Epidermal melanocyte (primary cell): Measurements from ENCODE around the gene ETS1.
"Not testable (repeated sequence)": the region's sequence is repeated elsewhere in the genome, so short reads cannot be mapped to it uniquely, and the experiment has no call there.

Experiments used
- DNase-seq: peaks from one replicate; pipeline ENCODE4 v3.0.0; 2011; ENCODE audit warnings: low spot score; ENCODE audit not compliant: insufficient read length

ETS1 gene

DNA sequence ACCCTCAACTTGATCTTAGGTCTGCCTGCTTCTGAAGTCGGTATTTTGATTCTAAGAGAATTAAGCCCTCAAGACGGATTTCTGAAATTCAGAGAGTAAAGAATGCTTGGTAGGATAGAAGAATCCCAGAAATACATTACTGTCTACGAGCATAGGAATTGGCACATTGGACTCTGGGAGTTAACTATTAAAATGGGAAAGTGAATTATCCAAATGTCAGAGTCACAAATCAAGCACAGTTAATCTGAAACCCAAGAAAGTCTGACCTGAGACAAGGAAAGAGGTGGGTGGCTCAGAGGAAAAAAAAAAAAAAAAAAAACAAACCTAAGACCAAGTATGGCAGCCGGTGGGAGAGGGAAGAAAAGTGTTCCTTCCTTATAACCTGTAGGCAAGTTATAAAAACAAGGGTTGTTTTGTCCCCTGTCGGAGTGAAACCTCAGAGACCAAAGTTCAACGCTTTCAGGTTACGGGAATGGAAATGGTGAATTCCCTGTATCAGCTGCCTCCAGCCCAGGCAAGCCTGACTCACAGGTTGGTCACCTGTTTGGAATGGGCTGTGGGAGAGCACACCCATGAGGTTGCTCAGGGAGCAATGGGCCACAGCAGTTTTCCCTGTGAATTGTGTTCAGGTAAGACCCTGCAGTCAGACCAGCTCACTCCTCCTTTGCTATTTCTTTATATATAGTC, 139.0 kb downstream of the ETS1 start:
- no peak for DNase-seq

DNA sequence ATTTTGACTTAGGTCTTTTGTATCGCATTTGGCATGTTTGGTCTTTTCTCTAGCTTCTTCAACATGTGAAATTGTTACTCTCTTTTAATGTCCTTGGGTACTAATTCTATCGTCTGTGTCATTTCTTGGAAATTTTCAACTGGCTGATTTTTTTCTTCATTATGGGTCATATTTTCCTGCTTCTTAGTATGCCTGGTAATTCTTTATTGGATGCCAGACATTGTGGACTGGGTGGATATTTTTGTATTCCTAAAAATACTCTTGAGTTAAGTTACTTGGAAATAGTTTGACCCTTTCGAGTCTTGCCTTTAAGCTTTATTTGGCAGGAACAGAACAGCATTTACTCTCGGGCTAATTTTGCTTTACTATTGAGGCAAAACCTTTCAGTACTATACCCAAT, 140.1 kb downstream of the ETS1 start:
- DNase-seq, result no peak

DNA sequence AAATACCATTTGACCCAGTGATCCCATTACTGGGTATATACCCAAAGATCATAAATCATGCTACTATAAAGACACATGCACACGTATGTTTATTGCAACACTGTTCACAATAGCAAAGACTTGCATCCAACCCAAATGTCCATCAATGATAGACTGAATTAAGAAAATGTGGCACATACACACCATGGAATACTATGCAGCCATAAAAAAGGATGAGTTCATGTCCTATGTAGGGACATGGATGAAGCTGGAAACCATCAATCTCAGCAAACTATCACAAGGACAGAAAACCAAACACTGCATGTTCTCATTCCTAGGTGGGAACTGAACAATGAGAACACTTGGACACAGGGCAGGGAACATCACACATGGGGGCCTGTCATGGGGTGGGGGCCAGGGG, 141.4 kb downstream of the ETS1 start:
- not testable (repeated sequence) for DNase-seq

DNA sequence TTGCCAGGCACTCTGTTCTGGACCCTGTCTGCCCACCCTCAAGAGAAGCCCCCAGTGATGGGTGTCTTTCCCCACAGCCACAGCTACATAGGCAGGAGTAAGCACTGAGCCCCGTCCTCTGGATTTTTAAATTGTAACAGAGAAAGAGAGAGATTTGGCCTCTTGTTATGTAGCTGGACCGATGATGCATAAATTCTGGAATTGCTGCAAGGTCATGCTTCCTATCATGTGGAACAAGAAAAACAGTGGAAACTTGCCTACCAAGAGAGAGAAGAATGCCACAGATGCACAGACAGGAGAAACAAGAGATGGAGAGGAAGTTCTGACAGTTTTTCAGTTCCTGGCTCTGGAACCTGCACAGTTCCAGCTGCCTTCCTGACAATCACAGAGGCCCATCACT, 150.2 kb downstream of the ETS1 start:
- no peak for DNase-seq

DNA sequence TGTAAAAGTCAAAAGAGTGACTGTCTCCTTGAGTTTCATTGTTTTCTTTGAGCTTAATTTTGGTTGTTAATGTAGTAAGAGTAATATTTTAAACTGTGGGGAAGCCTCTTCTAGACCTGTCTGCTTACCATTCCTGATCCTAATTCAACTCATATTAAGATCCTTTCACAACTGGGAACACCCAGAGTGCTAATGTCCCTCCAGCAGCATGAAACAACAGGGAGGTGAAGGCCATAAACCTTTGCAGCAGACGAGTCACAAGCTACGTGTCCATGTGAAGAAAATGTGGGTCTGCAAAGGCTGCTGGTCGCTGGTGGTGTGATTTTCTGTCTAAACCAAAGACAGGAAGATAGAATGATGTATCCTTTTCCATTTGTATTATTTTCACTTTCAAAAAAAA, 152.5 kb downstream of the ETS1 start:
- no peak for DNase-seq

DNA sequence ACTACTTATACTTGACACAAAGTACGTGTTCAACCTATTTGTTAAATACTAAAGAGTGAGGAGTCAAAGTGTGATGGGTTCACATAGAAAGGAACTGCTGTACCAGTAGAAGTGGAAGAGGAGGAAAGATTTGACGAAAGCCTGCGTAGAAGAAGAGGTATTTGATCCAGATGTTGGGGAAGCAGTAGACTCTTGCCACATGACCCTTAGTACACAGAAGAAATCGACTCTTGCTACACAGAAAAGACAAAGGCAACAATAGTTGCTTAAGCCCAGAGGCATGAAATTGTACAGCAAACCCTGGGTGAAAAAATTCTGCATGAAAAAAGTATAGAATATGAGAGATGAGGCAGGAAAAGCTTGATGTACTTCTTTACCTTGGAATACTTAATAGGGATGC, 152.9 kb downstream of the ETS1 start:
- DNase-seq, result no peak

DNA sequence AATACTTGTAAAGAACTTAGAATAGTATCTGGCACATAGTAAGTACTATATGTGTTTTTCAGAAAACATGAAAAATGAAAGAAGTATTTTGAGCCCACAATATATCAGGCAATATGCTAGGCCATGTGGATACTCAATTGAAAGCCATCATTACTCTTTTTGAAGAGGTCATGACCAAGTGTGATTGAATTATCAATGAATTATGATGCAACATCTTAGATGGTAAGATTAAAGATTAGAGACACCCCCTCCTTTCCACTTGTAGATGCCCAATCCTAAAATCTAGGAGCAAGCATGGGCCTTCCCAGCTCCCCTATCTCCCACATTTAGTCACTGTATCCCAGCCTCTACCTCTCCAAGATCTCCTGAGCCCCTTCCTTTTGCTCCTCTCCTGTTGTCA, 154.4 kb downstream of the ETS1 start:
- DNase-seq, result no peak

DNA sequence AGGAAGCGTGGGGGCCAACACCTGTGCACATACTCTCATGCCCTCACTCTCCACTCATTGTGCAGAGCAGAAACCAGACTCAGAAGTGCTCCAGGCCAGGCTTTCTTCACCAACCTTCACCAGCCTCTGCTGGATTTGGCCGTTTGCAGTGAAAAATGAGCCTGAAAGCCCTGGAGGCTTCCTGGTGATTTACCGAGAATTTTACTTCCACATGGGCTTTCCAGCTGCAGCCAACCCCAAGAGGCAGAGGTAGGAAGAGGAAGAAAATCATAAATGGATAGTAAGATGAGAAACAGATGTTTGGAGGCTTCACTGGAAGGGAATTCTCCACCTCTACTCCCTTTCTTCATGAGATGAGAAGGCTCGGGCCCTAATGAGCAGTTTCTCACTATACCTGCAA, 155.4 kb downstream of the ETS1 start:
- DNase-seq, result no peak

DNA sequence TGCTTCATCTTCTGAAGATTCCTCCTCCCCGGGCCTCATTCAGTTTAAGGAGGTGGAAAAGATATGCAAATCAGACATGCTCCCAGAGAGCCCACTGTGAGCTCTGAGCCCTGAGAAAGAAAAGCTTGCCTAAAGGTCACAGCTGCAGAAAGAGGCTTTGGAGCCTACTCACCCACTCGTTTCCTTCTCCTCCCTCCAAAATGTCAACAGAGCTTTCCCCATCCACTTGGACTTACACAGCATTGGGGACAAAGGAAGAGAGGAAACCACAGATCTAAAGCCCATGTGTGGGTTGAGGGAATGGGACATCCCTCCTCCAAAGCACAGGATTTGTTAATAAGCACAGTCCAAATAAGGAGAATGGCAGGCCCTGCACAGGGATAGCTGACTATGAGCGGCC, 158.4 kb downstream of the ETS1 start:
- no peak for DNase-seq

DNA sequence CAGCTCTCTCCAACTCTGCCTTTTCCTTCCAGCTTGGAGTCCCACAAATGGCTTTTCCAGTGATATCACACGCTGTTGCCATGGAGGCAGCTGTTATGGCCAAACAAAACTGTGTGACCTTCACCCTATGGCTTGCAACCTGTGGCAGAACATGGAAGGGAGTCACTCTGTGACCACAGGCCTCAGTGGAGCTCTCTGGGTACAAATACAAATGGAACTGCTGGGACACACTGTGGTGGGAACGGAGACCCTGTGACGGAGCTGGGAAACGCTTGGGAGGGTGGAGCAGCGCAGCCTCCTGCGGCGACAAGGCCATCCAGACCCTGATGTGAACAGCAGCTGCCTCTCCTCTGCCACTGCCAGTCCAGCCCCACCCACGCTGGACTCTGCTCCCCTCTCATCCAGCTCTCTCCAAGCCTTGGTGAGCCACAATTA, 162.5 kb downstream of the ETS1 start:
- DNase-seq, result no peak

DNA sequence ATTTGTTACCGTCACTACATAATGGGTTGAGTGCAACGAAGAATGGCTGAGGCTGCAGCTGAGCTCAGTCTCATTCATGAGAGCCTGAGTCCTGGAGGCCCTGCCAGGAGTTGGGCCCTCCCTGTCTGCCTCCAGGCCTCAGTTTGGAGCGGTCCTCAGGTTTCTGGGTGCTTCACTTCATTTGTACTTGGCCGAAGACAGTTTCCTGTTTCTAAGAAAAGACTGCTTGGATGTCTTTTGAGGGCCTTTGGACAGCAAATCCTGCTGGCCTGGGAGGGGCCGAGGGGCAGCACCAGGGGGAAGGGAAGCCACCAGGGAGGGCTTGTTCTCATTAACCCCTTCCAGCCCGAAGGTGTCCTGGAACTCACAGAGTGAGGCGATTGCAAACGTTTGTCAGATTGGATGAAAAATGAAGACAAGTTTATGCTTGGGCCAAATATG, 163.1 kb downstream of the ETS1 start:
- no peak for DNase-seq

DNA sequence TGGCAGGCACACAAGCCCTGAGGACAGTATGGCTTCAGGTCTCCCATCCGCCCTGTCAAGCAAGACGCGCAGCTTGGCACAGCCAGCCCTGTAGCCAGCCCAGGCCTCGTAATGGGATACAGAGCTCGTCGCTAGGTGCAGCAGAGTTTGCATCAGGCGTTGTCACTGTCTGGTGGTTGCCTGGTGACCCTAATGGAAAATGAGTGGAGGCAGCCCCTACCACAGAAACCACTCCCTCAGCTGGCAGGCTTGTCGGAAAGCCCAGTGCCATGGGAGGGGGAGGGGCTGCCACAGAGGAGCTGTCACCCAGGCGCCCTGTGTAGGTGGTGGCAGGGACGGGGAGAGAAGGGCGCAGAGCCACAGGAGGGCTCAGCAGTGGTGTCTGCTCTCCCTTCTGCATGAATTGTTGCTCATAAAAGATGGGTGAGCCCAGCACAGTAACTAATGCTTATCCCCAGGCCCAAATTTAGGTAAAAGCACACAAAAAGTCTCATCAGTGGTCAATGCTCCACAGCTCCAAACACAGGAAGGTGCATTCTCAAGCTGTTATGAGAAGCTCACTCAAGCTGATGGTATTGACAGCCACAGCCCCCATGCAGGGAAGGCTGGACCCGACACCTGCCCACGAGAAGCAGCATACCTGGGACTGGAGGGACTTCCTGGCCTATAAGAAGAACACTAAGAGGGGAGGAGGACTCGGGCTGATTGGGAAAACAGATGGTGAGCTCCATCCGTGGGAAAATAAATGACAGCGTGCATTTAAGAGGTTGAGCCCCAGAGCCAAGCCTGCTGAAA, 164.6 kb downstream of the ETS1 start:
- DNase-seq, result no peak

DNA sequence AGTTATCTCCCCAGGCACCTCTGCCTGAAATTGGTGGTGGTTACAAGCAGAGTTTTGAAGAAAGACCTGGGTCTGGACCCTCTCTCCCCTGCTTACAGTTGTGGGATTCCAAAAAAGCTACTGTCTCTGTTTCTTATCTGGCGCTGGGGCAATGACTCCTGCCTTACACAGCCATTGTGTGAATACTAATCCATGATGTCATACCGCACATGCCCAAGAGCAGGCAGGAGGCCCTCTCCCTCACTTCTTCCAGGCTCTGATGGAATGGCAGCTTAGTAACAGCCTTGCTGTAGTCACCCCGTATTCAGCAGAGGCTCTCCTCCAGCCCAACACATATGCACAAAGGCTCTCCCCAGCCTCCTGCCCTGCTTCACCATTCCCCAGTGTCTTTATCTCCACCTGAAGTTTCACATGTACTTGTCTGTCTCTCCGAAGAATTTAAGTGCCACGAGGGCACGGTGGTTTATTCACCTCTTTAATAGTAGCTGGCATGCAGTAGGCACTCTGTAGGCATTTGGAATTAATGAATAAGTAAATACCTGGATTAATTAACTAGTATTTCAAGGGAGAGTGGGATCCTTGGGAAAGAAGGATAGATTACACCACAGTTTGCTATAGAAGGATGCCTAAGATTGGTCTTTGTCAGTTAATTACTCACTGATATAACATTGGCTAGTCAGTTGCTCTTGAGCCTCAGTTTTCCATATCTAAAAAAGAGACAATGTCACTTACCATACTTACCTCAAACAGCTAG, 165.6 kb downstream of the ETS1 start:
- DNase-seq, result no peak

DNA sequence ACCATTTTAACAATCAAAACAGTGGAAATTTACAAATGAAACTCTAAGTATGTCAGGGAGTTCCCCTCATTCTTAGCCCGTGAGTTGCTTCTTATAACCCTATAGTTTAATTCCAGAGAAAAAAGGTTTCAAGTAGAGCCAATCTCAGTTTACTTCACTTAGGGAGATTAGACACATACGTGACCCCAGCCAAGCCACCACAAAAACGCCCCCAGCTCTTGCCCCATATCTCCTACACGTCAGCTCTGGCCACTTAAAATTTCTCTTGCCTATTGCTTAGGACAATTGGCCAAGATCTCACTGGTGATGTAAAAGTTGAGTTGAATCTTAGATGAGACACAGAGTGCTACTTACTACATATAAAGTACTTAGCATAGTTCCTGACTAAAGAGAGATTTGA, 166.4 kb downstream of the ETS1 start:
- DNase-seq, result no peak

DNA sequence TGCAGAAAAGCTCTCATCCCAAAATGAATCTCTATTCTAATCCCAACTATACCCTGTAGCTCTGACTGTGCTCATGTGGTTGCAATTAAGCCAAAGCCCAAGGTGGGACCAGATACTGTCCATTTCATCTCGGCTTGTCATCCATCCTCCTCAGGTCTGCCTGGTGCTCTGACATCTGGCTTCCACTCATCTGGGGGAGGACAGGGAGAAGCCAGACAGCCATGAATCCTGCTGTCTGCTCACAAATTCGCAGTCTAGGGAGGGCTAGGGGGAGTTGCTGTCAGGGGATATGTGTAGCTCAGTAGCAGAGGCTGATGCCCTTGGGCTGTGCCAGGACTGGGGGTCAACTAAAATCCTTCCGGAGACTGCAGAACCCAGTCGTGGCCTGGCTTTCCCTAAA, 167.1 kb downstream of the ETS1 start:
- no peak for DNase-seq

DNA sequence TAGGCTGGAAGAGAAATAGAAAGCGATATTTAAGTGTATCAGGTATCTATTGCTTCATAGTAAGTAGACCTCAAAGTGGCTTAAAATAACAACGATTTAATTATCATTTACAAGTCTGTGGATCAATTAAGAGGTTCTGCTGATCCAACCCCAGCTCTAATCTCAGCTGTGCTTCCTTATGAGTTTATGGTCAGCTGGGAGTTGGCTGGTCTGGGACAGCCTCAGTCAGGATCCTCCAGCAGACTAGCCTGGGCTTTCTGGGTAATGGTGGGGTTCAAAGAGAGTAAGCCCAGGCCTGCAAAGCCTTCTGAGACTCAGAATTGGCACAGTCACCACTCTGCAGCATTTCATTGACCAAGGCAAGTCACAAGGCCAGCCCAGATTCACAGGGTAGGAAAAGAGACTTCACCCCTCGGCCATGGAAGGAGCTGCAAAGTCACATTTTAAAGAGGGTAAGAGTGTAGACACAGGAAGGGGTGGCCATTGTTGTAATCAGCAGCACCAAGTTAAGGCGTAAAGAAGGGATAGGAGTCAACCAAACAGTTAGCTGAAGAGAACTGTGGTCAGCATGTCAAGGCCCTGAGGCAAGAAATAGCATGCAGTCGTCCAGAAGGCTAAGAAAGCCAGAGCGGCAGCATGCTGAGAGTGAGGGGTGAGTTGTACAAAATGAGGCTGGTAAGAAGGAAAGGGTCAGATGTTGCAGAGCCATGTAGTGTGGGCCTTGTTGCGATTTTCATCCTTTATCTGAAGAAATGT, 168.2 kb downstream of the ETS1 start:
- DNase-seq, result no peak

DNA sequence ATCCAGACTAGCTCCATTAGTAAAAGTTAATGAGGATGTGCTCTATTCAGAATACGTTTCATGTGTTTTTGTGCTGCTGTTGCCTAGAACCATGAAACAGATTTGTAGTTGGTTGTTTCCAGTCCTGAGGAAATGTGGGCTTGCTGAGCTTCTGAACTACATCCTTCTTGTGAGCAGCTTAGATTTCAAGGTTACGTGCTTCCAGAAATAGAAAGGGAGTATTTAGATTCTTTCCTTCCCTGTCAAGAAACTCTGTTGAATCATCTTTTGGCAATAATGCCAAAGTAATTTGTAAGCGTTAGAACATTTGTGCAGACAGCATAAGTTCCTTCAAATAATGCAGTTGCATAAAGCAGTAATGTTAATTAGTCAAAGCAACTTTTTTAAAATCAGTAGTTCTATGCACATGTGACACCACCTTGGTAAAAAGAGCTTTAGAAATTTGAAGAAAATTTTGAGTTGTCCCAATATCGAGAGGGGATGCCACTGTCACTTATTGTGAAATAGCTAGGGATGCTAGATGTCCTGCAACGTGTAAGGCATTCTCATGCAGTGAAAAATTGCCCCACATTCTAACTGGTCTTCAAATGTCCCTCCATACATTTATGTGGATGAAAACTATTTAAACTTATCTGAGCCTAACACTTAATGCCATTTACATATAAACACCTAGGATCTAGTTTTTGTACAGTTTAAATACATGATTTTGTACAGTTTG, 169.6 kb downstream of the ETS1 start:
- DNase-seq, result peak; percentile 41

DNA sequence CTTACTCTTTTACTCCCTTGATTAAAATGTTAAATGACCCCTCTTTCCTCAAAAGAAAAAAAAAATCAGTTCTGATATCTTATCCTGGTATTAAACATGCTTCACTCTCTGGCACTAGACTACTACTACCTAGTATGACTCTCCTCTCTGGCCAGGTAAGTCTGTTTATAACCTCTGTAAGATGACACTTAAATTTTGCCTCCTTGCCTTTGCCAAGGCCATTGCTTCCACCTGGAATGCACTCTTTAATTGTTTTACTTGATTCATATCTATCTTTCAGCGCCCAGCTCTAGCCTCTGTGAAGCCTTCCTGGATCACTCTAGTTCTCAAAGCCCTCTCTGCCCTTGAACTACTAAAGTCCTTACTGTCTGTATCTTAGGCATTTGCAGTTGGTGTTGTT, 170.4 kb downstream of the ETS1 start:
- no peak for DNase-seq

DNA sequence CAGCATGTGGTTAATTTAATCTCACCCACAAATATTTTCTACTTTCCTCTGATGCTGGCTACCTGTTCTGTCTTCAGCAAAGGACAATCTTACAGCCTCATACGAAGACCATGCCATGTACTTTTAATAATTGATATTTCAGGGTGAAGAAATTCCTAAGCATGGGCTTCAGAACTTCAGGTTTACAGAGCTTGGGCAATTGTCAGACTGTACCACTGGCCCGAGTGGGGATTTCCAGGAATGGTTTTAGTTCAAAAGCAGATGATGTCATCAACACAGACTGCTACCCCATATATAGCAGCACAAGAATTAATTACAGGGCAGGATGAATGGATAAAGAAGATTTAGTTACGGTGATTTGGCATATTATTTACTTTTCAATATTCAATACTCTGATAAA, 171.8 kb downstream of the ETS1 start:
- no peak for DNase-seq

DNA sequence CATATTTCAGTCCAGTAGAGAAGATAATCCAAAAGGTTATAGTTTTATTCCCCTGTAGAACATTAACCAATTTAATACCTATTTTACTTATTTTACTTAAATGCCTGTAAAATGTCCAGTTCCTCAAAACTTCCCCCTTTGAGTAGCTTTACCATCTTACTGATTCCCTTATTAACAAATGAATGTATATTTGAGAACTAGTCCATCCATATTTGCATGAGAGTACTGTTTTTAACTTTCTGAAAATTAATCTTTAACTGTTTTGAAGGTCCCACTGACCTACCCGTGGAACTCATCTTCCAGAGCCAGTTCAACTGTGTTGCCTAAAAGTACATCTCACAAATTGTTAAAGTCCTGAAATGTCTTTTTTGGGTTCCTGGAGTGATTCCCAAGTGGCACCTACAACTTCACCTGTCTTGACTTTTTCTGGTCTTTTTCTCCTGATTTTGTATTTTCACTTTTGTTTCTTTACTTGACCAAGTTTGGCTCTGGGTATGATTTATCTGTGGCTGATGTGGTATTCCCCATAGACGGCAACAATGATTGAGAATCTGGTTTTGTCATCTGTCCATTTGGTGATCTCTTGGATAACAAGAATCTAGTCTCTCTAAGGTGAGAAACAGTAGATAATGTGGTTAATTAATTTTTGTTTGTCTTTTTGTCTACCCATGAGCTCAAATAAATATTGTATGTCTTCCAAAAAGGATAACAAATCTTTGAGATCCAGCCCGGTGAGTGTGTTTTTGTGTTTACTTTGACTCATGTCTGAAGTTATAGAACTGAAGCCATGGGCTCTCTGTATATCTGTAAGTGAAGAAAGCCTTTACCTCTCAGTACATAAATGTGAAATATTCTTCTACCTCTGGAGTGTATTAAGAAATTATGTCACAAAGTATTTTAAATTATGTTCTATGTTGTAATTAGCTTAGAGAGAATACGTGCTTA, 174.2 kb downstream of the ETS1 start:
- DNase-seq, result no peak
